Measurements from ENCODE around the gene SH3BP5L.
A peak's percentile ranks its signal among the peaks of the same experiment; 100 is the strongest.
"Not testable (repeated sequence)": the region's sequence is repeated elsewhere in the genome, so short reads cannot be mapped to it uniquely, and the experiment has no call there.

SH3BP5L gene

GRCh38 chr1:248850536-248851251 is 25.0 kb upstream of the SH3BP5L start:
- no peak for DNase-seq

GRCh38 chr1:248850124-248850523 is 24.4 kb upstream of the SH3BP5L start:
- DNase-seq: no peak

- DNase-seq: no peak
These were observed 23.9 kb upstream of the SH3BP5L start for GRCh38 chr1:248849637-248850036.

GRCh38 chr1:248849152-248849551 is 23.4 kb upstream of the SH3BP5L start:
- DNase-seq: no peak

GRCh38 chr1:248848602-248849001 is 22.9 kb upstream of the SH3BP5L start:
- no peak for DNase-seq

DNA sequence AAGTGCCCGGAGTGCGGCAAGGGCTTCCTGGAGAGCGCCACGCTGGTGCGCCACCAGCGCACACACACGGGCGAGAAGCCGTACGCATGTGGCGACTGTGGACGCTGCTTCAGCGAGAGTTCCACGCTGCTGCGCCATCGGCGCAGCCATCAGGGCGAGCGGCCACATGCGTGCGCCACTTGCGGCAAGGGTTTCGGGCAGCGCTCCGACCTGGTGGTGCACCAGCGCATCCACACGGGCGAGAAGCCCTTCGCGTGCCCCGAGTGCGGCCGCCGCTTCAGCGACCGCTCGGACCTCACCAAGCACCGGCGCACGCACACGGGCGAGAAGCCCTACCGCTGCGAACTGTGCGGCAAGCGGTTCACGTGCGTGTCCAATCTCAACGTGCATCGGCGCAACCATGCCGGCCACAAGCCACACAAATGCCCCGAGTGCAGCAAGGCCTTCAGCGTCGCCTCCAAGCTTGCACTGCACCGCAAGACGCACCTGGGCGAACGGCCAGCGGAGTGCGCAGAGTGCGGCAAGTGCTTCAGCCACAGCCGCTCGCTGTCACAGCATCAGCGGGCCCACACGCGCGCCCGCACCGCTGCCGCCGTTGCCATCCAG is 22.3 kb upstream of the SH3BP5L start:
- no peak for DNase-seq

- no peak for DNase-seq
These were observed 21.7 kb upstream of the SH3BP5L start for GRCh38 chr1:248847181-248847955.

GRCh38 chr1:248844526-248844925 is 18.8 kb upstream of the SH3BP5L start:
- no peak for DNase-seq

DNA sequence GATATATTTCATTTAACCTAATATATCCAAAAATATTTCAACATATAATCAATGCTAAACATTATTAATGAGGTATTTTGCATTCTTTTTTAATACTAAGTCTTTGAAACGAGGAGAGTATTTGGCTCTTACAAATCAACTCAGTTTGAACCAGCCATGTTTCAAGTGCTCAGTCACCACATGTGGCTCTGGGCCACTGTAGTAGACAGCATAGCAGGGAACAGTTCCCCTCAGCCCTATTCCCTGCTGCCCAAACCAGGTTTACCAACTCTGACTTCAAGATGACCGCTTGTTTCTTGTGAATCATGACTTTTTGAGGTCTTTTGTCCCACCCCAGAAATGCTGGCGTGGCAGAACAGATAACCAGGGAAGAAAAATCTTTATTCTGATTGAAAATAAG is 18.0 kb upstream of the SH3BP5L start:
- DNase-seq: no peak

GRCh38 chr1:248842781-248843331 is 17.1 kb upstream of the SH3BP5L start:
- DNase-seq: no peak

- DNase-seq: no peak
These were observed 16.1 kb upstream of the SH3BP5L start for GRCh38 chr1:248841702-248842395.

GRCh38 chr1:248840946-248841345 is 15.2 kb upstream of the SH3BP5L start:
- no peak for DNase-seq

- no peak for DNase-seq
These were observed 13.4 kb upstream of the SH3BP5L start for GRCh38 chr1:248839168-248839555.

DNA sequence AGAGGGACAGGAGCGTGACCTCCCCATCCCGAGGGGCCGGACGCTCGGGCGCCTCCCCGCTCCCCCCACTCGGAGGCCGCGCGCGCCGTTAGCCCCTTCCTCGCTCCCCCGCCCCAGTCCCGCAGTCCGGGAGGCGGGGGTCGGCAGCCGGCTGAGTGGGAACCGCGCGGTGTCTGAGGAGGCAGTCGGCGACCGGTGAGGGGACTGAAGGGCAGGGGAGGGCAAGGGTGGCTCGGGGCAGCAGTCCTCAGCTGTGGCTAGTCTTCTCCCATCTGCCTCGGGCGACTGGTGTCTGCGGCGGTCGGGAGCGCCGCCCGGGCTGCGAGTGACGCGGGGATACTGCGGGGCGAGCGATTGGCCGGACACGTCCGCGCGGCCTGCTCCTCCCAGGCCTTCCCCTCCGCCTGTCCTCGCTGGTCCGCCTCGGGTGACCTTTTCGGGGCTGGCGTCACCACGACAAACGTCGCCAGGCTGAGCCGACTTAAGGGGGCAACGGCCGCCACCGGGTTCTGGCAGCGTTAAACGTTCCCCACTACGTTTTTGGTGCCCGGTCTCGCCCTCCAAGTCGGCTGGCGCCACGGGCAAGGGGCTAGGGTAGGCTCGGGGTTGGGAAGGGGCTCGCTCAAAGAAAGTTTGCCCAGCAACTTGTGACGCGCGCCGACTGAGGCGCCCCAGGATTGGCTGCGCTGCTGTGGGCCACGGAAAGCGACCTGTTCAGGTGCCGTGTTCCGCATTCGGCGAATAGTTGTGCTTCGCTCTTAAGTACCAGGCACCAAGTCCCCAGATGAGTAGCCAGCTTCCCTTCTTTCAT is 12.8 kb upstream of the SH3BP5L start:
- peak; percentile 56 to 72 (median 66) for DNase-seq

GRCh38 chr1:248837781-248838356 is 12.2 kb upstream of the SH3BP5L start, which contains the start of gene ZNF672:
ZNF672 (plus strand) TSS chr1:248838224; CDS start chr1:248847275, 9,051 bp downstream.
- DNase-seq: peak; percentile 64 to 87 (median 87)

DNA sequence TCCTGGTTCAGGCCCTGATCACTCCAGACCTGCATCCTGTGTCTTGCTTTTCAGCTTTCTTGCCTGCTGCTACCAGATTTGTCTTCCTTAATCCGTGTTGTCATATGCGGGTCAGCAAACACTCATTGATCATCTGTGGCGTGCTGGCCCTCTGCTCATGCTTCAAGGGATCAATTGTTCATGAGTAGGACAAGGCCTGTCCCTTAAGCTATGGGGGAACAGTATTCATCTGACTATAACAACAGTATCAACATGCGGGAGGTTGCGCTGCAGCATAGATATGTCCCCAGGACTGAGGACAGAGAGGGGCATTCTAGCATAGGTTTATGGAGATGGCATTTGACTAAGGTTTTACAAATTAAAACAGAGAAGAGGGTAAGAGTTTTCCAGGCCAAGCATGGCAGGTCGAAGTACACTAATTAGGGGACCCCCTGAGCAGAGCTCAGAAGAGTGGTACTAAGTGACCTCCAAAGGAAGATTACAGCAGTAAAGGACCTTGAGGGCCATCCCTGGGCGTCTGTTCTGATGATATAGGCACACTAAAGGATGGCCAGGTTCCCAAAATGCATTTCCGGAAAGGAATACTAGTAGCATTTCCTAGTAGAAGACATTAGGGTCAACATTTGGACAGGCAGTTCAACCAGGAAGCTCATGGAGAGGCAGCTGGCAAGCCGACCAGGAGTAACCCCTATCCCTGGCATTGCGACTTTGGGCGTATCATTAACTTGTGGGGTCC is 11.5 kb upstream of the SH3BP5L start:
- no peak for DNase-seq

DNA sequence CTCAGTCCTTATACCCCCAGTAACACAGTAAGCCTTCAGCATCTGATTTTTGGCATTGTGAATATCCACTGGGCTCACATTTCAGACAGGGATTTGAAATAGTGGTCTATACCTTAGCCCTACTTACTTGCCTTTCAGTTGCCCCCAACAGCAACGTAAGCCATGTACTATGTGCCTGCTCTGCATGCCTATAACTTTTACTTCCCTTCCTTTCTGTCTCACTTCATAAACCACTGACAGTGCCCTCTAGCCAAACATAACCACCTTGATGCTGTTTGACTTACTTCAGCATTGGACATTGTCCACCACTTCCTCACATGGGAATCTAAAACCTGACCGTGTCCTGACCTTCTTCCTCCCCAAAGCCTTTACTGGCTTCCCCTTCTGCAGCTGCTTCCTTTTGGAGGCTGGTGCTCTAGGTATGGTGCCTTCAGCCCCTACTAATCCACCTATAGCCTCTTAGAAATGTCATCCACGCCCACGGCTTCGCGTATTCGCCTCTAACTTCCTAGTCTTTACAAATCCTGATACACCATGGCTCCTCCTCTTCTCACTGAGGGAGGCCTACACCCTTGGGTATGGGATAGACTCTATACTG is 8.7 kb upstream of the SH3BP5L start:
- DNase-seq: no peak

DNA sequence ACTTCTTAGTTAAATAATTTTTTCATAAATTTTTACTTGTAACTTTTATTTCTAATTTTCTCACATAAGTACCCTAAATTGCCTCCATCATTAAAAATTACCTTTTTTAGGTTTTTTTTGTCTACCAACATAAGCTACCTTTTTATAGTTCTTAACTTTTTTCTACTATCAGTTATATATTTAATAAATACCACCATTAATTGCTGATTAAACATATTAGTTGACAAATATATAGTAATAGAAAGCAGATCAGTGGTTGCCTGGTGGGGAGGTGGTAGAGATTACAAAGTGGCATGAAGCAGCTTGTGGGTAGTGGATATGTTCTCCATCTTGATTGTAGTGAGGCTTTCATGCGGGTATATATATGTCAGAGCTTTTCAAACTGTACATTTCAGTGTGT is 6.1 kb upstream of the SH3BP5L start:
- no peak for DNase-seq

DNA sequence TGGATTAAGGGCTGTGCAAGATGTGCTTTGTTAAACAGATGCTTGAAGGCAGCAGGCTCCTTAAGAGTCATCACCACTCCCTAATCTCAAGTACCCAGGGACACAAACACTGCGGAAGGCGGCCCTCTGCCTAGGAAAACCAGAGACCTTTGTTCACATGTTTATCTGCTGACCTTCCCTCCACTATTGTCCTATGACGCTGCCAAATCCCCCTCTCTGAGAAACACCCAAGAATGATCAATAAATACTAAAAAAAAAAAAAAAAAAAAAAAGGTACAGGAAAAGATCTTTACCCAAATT is 5.0 kb upstream of the SH3BP5L start:
- not testable (repeated sequence) for DNase-seq

- no peak for DNase-seq
These were observed 3.1 kb upstream of the SH3BP5L start for GRCh38 chr1:248828845-248829244.

GRCh38 chr1:248825573-248825908 is 174 bp downstream of the SH3BP5L start:
- no peak for DNase-seq

Measured in activated CD4-positive, CD25-positive, alpha-beta regulatory T cell (primary cell).